ENCODE measurements around the gene DRGX. TPM values are rescaled to one million over a fixed set of nuclear protein-coding genes. Genes with fewer than 3 reads are reported as not detected.

DRGX gene
- polyA plus RNA-seq, 4 donors, result 0.06 to 0.15 TPM; not detected in 2

- no peak for DNase-seq (ENCODE audit: low read depth in 4 of 4, low spot score in 3 of 4)
Measured at GRCh38 chr10:49350138-49350537, 45.8 kb downstream of the DRGX start.

DNA sequence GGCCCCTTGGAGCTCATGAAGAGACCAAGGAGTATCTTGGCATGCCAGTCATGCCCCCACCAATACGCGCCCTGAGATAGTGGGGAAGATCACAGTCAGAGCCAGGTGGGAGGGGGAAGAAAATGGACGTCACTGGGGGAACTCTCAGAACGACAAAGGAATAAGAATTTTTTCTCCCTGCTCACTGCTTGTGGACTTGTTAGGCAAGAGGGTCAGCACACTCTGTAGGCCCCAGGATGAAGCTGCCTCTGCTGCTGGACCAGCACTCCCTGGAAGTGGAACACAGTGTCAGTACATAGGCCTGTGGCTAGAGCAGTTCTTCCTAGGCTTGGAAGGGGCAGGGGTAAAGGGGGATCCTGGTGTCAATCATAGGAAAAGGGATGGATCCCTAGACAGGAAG is 46.5 kb downstream of the DRGX start:
- DNase-seq (ENCODE audit: low read depth in 4 of 4, low spot score in 3 of 4), result no peak

- no peak for DNase-seq (ENCODE audit: low read depth in 4 of 4, low spot score in 3 of 4)
Measured at GRCh38 chr10:49348593-49348992, 47.3 kb downstream of the DRGX start.

DNA sequence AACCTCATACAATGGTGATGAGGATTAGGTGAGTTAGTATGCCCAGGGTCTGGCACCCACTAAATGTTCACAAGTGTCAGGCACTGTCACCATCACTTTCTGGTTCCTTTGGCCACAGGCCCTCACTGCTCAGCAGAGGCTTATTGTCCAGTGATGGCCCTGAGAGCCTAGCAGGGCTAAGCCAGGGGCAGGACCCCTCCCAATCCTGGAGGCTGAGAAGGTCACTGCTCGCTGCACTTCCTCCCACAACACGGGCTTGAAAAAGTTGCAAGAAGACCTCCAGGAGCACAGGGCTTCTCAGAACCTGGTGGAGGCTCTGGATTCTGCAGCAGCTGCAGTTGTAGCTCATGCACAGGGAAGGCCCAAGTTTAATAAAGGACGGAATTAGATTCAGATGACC is 48.1 kb downstream of the DRGX start:
- DNase-seq (ENCODE audit: low read depth in 4 of 4, low spot score in 3 of 4), result no peak

DNA sequence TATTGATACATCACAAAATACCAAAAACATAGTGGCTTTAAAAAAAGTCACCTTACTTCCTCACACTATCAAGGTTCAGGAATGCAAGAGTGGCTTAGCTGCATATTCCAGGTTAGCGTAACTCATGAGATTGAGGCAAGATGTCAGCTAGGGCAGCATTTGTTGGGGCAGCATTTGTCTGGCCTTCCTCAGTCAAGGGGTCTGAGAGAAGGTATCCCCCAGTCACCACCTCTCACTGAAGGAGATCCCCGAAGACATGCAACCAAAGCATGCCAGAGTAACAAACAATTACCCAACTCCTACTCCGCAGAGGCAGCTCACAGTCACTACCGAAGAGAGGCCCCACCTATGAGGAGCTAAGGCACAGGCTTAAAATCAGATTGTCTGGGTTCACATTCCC is 48.5 kb downstream of the DRGX start:
- DNase-seq (ENCODE audit: low read depth in 4 of 4, low spot score in 3 of 4), result no peak

DNA sequence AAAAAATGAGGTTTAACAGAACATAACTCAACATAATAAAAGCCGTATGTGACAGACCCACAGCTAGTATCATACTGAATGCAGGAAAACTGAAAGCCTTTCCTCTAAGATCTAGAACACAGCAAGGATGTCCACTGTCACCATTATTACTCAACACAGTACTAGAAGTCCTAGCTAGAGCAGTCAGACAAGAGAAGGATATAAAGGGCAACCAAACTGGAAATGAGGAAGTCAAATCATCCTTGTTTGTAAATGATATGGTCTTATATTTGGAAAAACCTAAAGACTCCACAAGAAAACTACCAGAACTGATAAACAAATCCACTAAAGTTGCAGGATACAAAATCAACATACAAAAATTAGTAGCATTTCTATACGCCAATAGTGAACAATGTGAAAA is 51.0 kb downstream of the DRGX start:
- no peak for DNase-seq (ENCODE audit: low read depth in 4 of 4, low spot score in 3 of 4)

DNA sequence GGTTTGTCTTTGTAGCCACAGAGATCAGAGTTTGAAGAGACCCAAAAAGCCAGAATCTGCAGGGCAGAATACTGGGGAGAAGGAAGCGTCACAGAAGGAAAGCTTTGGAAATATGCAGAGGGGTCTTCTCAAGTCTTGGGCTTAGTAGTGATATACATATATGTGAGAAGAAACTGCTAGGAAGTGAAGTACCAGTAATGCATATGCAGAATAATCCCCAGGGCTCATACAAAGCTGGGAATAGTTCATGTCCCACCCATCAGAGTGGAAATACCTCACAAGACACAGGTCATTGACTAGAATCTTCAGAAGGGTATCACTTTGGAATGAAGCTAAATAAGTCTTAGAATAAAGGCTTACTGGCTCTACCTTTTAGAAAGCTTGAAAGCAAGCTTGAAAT is 57.3 kb downstream of the DRGX start:
- DNase-seq (ENCODE audit: low read depth in 4 of 4, low spot score in 3 of 4), result no peak

DNA sequence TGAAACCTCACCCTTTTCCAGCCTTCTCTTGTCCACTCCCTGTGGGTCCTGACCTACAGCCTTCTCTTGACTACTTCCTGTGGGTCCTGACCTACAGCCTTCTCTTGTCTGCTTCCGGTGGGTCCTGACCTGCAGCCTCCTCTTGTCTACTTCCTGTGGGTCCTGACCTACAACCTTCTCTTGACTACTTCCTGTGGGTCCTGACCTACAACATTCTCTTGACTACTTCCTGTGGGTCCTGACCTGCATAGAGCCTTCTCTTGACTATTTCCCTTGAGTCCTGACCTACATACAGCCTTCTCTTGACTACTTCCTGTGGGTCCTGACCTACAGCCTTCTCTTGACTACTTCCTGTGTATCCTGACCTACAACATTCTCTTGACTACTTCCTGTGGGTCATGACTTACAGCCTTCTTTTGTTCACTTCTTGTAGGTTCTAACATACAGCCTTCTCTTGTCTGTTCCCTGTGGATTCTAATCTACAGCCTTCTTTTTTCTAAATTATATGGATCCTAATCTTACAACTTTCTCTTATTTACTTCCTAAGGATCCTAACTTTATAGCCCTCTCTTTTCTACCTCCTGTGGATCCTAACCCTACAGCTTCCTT is 60.4 kb downstream of the DRGX start:
- no peak for DNase-seq (ENCODE audit: low read depth in 4 of 4, low spot score in 3 of 4)

DNA sequence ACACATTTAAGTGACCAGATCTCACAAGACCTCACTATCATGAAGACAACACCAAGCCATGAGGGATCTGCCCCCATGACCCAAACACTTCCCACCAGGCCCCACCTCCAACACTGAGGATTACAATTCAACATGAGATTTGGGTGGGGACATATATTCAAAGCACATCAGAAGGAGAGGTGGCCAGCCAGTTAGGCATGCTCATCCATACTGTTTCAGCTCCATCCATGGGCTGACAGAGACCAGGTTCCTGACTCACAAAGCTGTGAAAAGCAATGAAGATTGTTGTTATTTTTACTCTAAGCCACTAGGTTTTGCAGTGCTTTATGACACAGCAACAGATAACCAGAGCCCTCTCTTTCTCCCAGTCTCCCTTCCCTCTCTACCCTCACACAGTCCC is 60.9 kb downstream of the DRGX start:
- DNase-seq (ENCODE audit: low read depth in 4 of 4, low spot score in 3 of 4), result no peak

DNA sequence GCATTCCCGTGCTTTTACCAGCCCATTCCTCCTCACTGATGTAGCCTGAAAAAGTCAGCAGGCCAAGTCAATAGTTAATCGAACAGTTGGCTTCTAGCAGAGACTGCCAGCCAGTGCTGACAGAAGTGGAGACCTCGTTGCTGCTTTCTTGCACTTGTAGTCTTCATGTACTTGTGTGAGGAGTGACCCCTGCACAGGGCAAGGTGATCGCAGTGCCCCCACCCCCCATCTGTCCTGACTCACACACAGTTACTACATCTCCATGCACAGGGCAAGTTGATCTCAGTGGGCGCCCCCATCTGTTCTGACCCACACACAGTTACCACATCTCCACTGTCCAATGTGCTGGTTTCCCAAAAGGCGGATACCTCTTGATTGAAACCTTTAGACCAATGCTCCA is 62.7 kb downstream of the DRGX start:
- no peak for DNase-seq (ENCODE audit: low read depth in 4 of 4, low spot score in 3 of 4)

GRCh38 chr10:49332768-49333167 is 63.1 kb downstream of the DRGX start:
- no peak for DNase-seq (ENCODE audit: low read depth in 4 of 4, low spot score in 3 of 4)

DNA sequence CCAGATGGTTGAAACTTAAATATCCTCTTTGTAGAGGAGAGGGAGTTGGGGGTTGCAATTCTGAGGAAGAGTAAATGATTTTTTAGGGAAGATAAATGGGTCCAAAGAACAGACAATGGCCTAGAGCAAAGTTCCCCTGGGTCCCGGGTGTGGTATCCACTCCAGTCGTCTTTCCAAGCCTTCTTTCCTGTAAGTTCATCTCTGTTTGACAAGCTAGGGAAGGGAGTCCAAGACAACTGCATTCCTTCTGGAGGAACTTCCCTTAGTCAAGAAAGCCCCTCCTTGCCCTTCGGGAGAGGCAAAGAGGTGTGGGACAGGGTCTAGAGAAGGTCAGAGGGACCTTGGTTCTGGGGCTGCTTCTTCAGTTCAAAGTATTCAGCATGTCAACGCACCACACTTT is 63.6 kb downstream of the DRGX start:
- DNase-seq (ENCODE audit: low read depth in 4 of 4, low spot score in 3 of 4), result no peak

DNA sequence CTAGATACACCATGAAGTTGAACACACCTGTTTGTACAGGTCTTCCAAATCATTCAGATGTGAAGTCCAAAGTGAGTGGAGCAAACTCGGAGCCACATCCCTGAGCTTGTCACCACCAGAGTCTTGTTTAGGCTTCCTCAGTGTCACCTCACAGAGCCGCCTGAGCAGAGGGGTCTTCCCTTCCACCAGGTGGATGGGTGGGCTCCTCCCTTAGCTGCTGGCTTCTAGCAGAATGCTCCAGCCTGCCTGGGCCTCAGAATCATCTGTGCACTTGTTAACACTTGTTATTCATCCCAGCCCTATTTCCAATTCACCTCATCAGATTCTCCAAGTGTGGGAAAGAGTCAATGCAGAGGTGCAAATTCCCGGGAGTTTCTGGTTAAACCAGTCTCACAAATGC is 64.5 kb downstream of the DRGX start:
- DNase-seq (ENCODE audit: low read depth in 4 of 4, low spot score in 3 of 4), result no peak

GRCh38 chr10:49330127-49330665 is 65.7 kb downstream of the DRGX start:
- no peak for DNase-seq (ENCODE audit: low read depth in 4 of 4, low spot score in 3 of 4)

- no peak for DNase-seq (ENCODE audit: low read depth in 4 of 4, low spot score in 3 of 4)
Measured at GRCh38 chr10:49329146-49329505, 66.8 kb downstream of the DRGX start.

- no peak for DNase-seq (ENCODE audit: low read depth in 4 of 4, low spot score in 3 of 4)
Measured at GRCh38 chr10:49328401-49329145, 67.3 kb downstream of the DRGX start.

GRCh38 chr10:49327036-49327813 is 68.7 kb downstream of the DRGX start:
- no peak for DNase-seq (ENCODE audit: low read depth in 4 of 4, low spot score in 3 of 4)

DNA sequence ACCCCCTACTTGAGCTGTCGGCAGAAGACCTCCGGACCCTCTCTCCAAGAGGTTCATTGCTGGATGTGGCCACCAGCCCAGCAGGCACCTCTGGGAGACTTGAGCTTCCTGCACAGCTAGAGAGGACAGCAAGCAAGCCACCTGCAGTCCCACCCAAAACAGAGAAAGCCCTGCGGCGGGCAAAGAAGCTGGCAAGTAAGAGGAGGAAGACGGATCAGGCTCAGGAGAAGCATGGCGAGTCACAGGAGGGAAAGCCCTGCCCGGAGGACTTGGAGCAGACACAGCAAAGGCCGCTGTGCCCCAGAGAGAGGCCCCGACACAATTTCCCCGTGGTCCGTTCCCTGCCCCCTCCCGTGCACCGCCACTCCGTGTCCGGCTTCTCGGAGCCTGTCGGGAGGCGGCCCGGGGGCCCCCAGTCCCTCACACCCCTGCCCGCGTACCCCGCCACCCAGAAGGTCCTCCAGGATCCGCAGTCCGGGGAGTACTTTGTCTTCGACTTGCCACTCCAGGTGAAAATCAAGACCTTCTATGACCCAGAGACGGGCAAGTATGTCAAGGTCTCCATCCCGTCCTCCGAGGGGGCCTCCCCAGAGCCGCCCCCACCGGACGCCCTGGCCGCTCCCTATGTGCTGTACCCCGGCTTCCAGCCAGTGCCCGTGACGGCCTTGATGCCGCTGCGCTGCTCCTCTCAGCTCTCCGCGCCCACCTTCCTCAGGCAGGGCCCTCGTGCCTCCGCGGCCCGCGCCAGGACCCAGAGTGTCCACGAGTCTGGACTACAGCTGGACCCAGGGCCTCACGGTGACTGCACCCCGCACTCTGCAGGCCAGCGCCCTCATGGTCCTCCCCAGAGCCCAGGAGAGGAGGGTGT is 69.7 kb downstream of the DRGX start:
- no peak for DNase-seq (ENCODE audit: low read depth in 4 of 4, low spot score in 3 of 4)

- DNase-seq (ENCODE audit: low read depth in 4 of 4, low spot score in 3 of 4), result no peak
Measured at GRCh38 chr10:49325131-49325915, 70.6 kb downstream of the DRGX start.

GRCh38 chr10:49324711-49325110 is 71.2 kb downstream of the DRGX start:
- DNase-seq (ENCODE audit: low read depth in 4 of 4, low spot score in 3 of 4), result no peak

All from left renal pelvis (tissue), 4 donors.